ENCODE measurements around the gene PDCD6IP. TPM values are rescaled to one million over a fixed set of nuclear protein-coding genes. Genes with fewer than 3 reads are reported as not detected.

Gene PDCD6IP
- total RNA-seq, 2 donors from 2014 or later, result 117 to 151 TPM

DNA sequence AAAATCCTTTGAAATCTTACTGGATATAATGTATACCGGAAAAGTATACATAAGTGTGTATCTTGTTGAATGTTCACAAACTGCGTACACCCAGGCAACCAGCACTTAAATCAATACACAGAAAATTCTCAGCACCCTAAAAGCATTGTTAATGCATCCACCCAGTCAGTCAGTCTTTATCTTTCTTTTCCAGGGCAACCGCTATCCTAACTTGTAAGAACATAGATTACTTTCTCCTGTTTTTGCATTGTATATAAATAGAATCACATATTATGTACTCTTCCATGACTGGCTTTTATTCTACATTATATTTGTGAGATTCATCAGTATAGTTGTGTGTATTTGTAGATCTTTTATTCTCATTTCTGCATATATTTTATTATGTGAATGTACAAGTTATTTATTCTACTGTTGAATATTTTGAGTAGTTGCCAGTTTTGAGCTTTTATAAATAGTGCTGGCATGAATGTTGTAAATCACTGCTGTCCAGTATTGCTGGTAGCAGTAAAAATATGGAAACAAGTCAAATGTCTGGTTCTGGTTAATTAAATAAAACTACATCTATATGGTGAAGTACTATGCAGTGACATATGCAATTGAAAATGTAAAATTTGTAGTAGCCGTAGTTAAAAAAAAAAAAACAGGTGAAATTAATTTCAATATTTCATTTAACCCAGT lies 62.1 kb downstream of the PDCD6IP start:
- Histone ChIP-seq H3K36me3 (peaks cover 33% of the 10 kb centered on the region), H3K9me3 (no peaks in the 10 kb centered on the region), H3K27ac (no peak overlapping the region), H3K27me3 (replicated peaks; ENCODE audit: insufficient read depth) (no peaks in the 10 kb centered on the region), H3K4me3 (no peak overlapping the region), H3K4me1 (ENCODE audit: control insufficient read depth in 1 of 2, low read depth in 2 of 2) (no peaks in the 10 kb centered on the region)
- TF ChIP-seq, protein P1, sequence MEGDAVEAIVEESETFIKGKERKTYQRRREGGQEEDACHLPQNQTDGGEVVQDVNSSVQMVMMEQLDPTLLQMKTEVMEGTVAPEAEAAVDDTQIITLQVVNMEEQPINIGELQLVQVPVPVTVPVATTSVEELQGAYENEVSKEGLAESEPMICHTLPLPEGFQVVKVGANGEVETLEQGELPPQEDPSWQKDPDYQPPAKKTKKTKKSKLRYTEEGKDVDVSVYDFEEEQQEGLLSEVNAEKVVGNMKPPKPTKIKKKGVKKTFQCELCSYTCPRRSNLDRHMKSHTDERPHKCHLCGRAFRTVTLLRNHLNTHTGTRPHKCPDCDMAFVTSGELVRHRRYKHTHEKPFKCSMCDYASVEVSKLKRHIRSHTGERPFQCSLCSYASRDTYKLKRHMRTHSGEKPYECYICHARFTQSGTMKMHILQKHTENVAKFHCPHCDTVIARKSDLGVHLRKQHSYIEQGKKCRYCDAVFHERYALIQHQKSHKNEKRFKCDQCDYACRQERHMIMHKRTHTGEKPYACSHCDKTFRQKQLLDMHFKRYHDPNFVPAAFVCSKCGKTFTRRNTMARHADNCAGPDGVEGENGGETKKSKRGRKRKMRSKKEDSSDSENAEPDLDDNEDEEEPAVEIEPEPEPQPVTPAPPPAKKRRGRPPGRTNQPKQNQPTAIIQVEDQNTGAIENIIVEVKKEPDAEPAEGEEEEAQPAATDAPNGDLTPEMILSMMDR (IDR thresholded peaks at IDR 0.05), result no peak
- DNase-seq (ENCODE audit: low spot score), result no peak
- no peak for ATAC-seq (ENCODE audit: insufficient number of reproducible peaks, low FRiP score, low read depth)

- Histone ChIP-seq H3K4me3 (no peak overlapping the region), H3K27me3 (replicated peaks; ENCODE audit: insufficient read depth) (no peaks in the 10 kb centered on the region), H3K36me3 (peaks cover 19% of the 10 kb centered on the region), H3K4me1 (ENCODE audit: control insufficient read depth in 1 of 2, low read depth in 2 of 2) (no peaks in the 10 kb centered on the region), H3K27ac (no peak overlapping the region), H3K9me3 (no peaks in the 10 kb centered on the region)
- TF ChIP-seq, protein P1 (IDR thresholded peaks at IDR 0.05), result no peak
- ATAC-seq (ENCODE audit: insufficient number of reproducible peaks, low FRiP score, low read depth) (no peak), DNase-seq (ENCODE audit: low spot score) (no peak)
Observed at GRCh38 chr3:33865133-33865532, 66.7 kb downstream of the PDCD6IP start.

GRCh38 chr3:33868309-33868708 lies 69.9 kb downstream of the PDCD6IP start:
- Histone ChIP-seq H3K27ac (no peak overlapping the region), H3K4me1 (ENCODE audit: control insufficient read depth in 1 of 2, low read depth in 2 of 2) (no peaks in the 10 kb centered on the region), H3K27me3 (replicated peaks; ENCODE audit: insufficient read depth) (no peaks in the 10 kb centered on the region), H3K9me3 (no peaks in the 10 kb centered on the region), H3K4me3 (no peak overlapping the region), H3K36me3 (peaks cover 15% of the 10 kb centered on the region)
- ATAC-seq (ENCODE audit: insufficient number of reproducible peaks, low FRiP score, low read depth) (no peak), DNase-seq (ENCODE audit: low spot score) (no peak)
- TF ChIP-seq, protein P1 (IDR thresholded peaks at IDR 0.05), result no peak

DNA sequence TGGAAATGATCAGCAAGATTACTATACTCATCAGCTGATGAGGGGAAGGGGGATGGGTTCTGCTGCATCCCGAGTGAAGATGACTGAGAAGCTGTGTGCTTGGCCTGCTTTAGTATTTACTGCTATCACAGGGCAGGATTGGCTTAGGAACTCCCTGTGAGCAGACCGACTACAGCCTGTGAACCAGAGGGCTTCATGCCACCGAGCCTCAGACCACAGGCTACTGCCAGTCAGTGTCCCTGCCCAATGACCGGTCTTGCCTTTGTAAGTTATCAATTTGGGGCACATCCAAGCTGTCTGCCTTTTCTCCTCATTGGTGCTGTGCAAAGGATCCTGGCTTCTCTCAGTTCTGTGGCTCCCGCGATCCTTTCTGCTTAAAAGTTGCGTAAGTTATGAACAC lies 71.5 kb downstream of the PDCD6IP start:
- DNase-seq (ENCODE audit: low spot score) (no peak), ATAC-seq (ENCODE audit: insufficient number of reproducible peaks, low FRiP score, low read depth) (no peak)
- Histone ChIP-seq H3K4me3 (no peak overlapping the region), H3K27me3 (replicated peaks; ENCODE audit: insufficient read depth) (no peaks in the 10 kb centered on the region), H3K36me3 (peaks cover 9% of the 10 kb centered on the region), H3K4me1 (ENCODE audit: control insufficient read depth in 1 of 2, low read depth in 2 of 2) (no peaks in the 10 kb centered on the region), H3K27ac (no peak overlapping the region), H3K9me3 (no peaks in the 10 kb centered on the region)
- TF ChIP-seq, protein P1 (IDR thresholded peaks at IDR 0.05), result no peak

- TF ChIP-seq, protein P1 (IDR thresholded peaks at IDR 0.05), result no peak
- no peaks in the 10 kb centered on the region for H3K9me3 ChIP-seq
- no peak for DNase-seq (ENCODE audit: low spot score)
- H3K4me1 ChIP-seq (ENCODE audit: control insufficient read depth in 1 of 2, low read depth in 2 of 2), result no peaks in the 10 kb centered on the region
- ATAC-seq (ENCODE audit: insufficient number of reproducible peaks, low FRiP score, low read depth), result no peak
- no peaks in the 10 kb centered on the region for H3K27me3 ChIP-seq (replicated peaks; ENCODE audit: insufficient read depth)
- H3K27ac ChIP-seq, result no peak overlapping the region
- H3K36me3 ChIP-seq, result no peaks in the 10 kb centered on the region
- H3K4me3 ChIP-seq, result no peak overlapping the region
Observed at GRCh38 chr3:33874815-33875214, 76.4 kb downstream of the PDCD6IP start.
